C4-2B (cell line): ENCODE results near the gene CMIP.

Source experiments
- ZFX ChIP-seq: fragments of 450-650 bp; IDR thresholded peaks from 2 replicates; pipeline ENCODE4 v1.6.1; 2017
- TF ChIP-seq, protein P1 (sequence below): fragments of 450-650 bp; conservative IDR thresholded peaks from 2 replicates; pipeline ENCODE4 v1.5.1; 2017; ENCODE audit warnings: mild to moderate bottlenecking

DNA sequence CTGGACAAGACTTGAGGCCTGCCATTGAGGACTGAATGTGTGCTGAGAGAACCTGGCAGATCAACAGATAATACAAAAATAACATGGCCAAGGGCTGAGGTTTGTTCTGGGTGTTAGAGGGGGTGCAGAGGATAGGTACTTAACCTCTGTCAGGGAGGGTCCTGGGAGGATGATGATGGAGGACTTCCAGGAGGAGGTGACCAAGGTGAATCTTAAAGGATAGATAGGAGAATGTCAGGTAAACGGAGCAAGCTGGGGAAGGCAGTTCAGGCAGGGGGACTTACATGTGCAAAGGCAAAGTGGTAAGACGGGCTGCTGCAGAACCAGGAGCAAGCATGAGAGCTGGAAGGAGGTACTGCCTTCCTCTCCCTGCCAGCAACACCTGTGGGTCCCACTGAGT is 214.6 kb downstream of the CMIP start:
- TF ChIP-seq, protein P1, sequence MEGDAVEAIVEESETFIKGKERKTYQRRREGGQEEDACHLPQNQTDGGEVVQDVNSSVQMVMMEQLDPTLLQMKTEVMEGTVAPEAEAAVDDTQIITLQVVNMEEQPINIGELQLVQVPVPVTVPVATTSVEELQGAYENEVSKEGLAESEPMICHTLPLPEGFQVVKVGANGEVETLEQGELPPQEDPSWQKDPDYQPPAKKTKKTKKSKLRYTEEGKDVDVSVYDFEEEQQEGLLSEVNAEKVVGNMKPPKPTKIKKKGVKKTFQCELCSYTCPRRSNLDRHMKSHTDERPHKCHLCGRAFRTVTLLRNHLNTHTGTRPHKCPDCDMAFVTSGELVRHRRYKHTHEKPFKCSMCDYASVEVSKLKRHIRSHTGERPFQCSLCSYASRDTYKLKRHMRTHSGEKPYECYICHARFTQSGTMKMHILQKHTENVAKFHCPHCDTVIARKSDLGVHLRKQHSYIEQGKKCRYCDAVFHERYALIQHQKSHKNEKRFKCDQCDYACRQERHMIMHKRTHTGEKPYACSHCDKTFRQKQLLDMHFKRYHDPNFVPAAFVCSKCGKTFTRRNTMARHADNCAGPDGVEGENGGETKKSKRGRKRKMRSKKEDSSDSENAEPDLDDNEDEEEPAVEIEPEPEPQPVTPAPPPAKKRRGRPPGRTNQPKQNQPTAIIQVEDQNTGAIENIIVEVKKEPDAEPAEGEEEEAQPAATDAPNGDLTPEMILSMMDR = no peak
- no peak for TF ChIP-seq ZFX
